Trophoblast cell (in vitro differentiated cells and primary cell): ENCODE results near the gene TPM4.

Experiments used
- DNase-seq, 2 donors: peaks; one replicate each; pipeline ENCODE4 v3.0.0-alpha.2; 2016
- H2AFZ ChIP-seq: 2 replicates; pipeline ENCODE4 v1.6.1; 2013; ENCODE audit warnings: low read length, moderate library complexity, mild to moderate bottlenecking; ENCODE audit not compliant: insufficient read depth, poor library complexity
- H2AK5ac ChIP-seq: 2 replicates; pipeline ENCODE4 v1.6.1; 2013; ENCODE audit warnings: mild to moderate bottlenecking, low read length
- H2BK120ac ChIP-seq: 2 replicates; pipeline ENCODE4 v1.6.1; 2013; ENCODE audit warnings: low read length, mild to moderate bottlenecking, moderate library complexity; ENCODE audit not compliant: insufficient read depth, poor library complexity
- H2BK12ac ChIP-seq: 2 replicates; pipeline ENCODE4 v1.6.1; 2013; ENCODE audit warnings: mild to moderate bottlenecking, low read length, moderate library complexity
- H2BK5ac ChIP-seq: 2 replicates; pipeline ENCODE4 v1.6.1; 2013; ENCODE audit warnings: low read length, low read depth, moderate library complexity, mild to moderate bottlenecking; ENCODE audit not compliant: poor library complexity
- H3K14ac ChIP-seq: 2 replicates; pipeline ENCODE4 v1.6.1; 2013; ENCODE audit warnings: mild to moderate bottlenecking, low read length
- H3K18ac ChIP-seq: 2 replicates; pipeline ENCODE4 v1.6.1; 2013; ENCODE audit warnings: mild to moderate bottlenecking, low read length
- H3K23ac ChIP-seq: 2 replicates; pipeline ENCODE4 v1.6.1; 2013; ENCODE audit warnings: low read length
- H3K27ac ChIP-seq: 2 replicates; pipeline ENCODE4 v1.5.1; 2013; ENCODE audit warnings: low read depth, mild to moderate bottlenecking, inconsistent platforms, low read length, moderate library complexity
- H3K27me3 ChIP-seq: 2 replicates; pipeline ENCODE4 v1.6.1; 2013; ENCODE audit warnings: inconsistent platforms, mild to moderate bottlenecking, low read length, moderate library complexity; ENCODE audit not compliant: insufficient read depth
- H3K36me3 ChIP-seq, 2 experiments: 1 replicate in 1 of 2; 2 replicates in 1 of 2; pipeline ENCODE4 v1.6.1; 2013; ENCODE audit warnings: low read length in 2 of 2, mild to moderate bottlenecking in 2 of 2, moderate library complexity in 1 of 2; ENCODE audit not compliant: insufficient read depth in 2 of 2, control insufficient read depth in 1 of 2
- H3K4ac ChIP-seq: 2 replicates; pipeline ENCODE4 v1.6.1; 2013; ENCODE audit warnings: low read depth, mild to moderate bottlenecking, low read length, moderate library complexity
- H3K4me1 ChIP-seq, 2 experiments: 1 replicate in 1 of 2; 2 replicates in 1 of 2; pipeline ENCODE4 v1.6.1; 2013; ENCODE audit warnings: low read length in 2 of 2, mild to moderate bottlenecking in 2 of 2, moderate library complexity in 1 of 2; ENCODE audit not compliant: insufficient read depth in 2 of 2, control insufficient read depth in 1 of 2
- H3K4me2 ChIP-seq: 2 replicates; pipeline ENCODE4 v1.6.1; 2013; ENCODE audit warnings: inconsistent platforms, mild to moderate bottlenecking, low read length, moderate library complexity
- H3K4me3 ChIP-seq: 2 replicates; pipeline ENCODE4 v1.5.1; 2013; ENCODE audit warnings: mild to moderate bottlenecking, low read depth, low read length, inconsistent platforms
- H3K79me1 ChIP-seq: one replicate; pipeline ENCODE4 v1.6.1; 2013; ENCODE audit warnings: low read length
- H3K79me2 ChIP-seq: 2 replicates; pipeline ENCODE4 v1.6.1; 2013; ENCODE audit warnings: low read length, mild to moderate bottlenecking; ENCODE audit not compliant: control insufficient read depth, insufficient read depth, poor library complexity
- H3K9ac ChIP-seq: 2 replicates; pipeline ENCODE4 v1.6.1; 2013; ENCODE audit warnings: mild to moderate bottlenecking, low read length
- H3K9me3 ChIP-seq: 2 replicates; pipeline ENCODE4 v1.6.1; 2013; ENCODE audit warnings: low read depth, mild to moderate bottlenecking, control low read depth, inconsistent platforms, low read length; ENCODE audit not compliant: insufficient read depth
- H4K12ac ChIP-seq: 2 replicates; pipeline ENCODE4 v1.6.1; 2013; ENCODE audit warnings: low read depth, mild to moderate bottlenecking, low read length, moderate library complexity
- H4K8ac ChIP-seq: 2 replicates; pipeline ENCODE4 v1.6.1; 2013; ENCODE audit warnings: low read depth, mild to moderate bottlenecking, low read length, moderate library complexity
- H4K91ac ChIP-seq: one replicate; pipeline ENCODE4 v1.6.1; 2013; ENCODE audit warnings: low read depth, mild to moderate bottlenecking, low read length, moderate library complexity
- WGBS: extraction: QIAGEN DNeasy Blood & Tissue Kit; methylation state at CpG from one replicate; pipeline ENCODE4 v1.1.7; 2013; ENCODE audit warnings: missing lambda C conversion rate; ENCODE audit not compliant: insufficient read length, insufficient coverage; ENCODE audit errors: extremely low coverage; 5-methylcytosine and 5-hydroxymethylcytosine counted together

The TPM4 gene

GRCh38 chr19:16033721-16034120 is 42.6 kb upstream of the TPM4 start:
- no peaks in the 10 kb centered on the region for H3K27me3 ChIP-seq
- H2AFZ ChIP-seq, result no peak overlapping the region
- H2BK120ac ChIP-seq, result no peak overlapping the region
- no peak overlapping the region for H4K91ac ChIP-seq
- no peak overlapping the region for H4K8ac ChIP-seq
- no peaks in the 10 kb centered on the region for H3K79me2 ChIP-seq
- H2BK12ac ChIP-seq, result no peak overlapping the region
- no peak overlapping the region for H3K18ac ChIP-seq
- no peak for DNase-seq
- H3K27ac ChIP-seq, result no peak overlapping the region
- no peaks in the 10 kb centered on the region for H3K79me1 ChIP-seq
- H3K4me2 ChIP-seq, result no peak overlapping the region
- no peak overlapping the region for H3K23ac ChIP-seq
- no peak overlapping the region for H3K4ac ChIP-seq
- H3K9ac ChIP-seq, result no peak overlapping the region
- H3K4me1 ChIP-seq, result no peaks in the 10 kb centered on the region
- H2BK5ac ChIP-seq, result no peak overlapping the region
- no peak overlapping the region for H3K14ac ChIP-seq
- no peak overlapping the region for H4K12ac ChIP-seq
- no peak overlapping the region for H3K4me3 ChIP-seq
- peaks cover 66% of the 10 kb centered on the region for H3K9me3 ChIP-seq
- no peak overlapping the region for H2AK5ac ChIP-seq
- no CpG with 5 or more reads among the region's 2 CpGs for WGBS
- H3K36me3 ChIP-seq, result no peaks in the 10 kb centered on the region

GRCh38 chr19:16034180-16034579 is 42.1 kb upstream of the TPM4 start:
- Histone ChIP-seq H4K91ac (no peak overlapping the region), H2AFZ (no peak overlapping the region), H4K8ac (no peak overlapping the region), H2BK120ac (no peak overlapping the region), H2BK5ac (no peak overlapping the region), H2AK5ac (no peak overlapping the region), H3K36me3 (no peaks in the 10 kb centered on the region), H3K4me2 (no peak overlapping the region), H3K14ac (no peak overlapping the region), H3K27ac (no peak overlapping the region), H3K4ac (no peak overlapping the region), H3K4me3 (no peak overlapping the region), H3K18ac (no peak overlapping the region), H3K23ac (no peak overlapping the region), H3K79me2 (no peaks in the 10 kb centered on the region), H3K79me1 (no peaks in the 10 kb centered on the region), H2BK12ac (no peak overlapping the region), H3K9me3 (peaks cover 70% of the 10 kb centered on the region), H3K27me3 (no peaks in the 10 kb centered on the region), H3K4me1 (no peaks in the 10 kb centered on the region), H3K9ac (no peak overlapping the region), H4K12ac (no peak overlapping the region)
- WGBS, result no CpG with 5 or more reads among the region's 7 CpGs
- no peak for DNase-seq

DNA sequence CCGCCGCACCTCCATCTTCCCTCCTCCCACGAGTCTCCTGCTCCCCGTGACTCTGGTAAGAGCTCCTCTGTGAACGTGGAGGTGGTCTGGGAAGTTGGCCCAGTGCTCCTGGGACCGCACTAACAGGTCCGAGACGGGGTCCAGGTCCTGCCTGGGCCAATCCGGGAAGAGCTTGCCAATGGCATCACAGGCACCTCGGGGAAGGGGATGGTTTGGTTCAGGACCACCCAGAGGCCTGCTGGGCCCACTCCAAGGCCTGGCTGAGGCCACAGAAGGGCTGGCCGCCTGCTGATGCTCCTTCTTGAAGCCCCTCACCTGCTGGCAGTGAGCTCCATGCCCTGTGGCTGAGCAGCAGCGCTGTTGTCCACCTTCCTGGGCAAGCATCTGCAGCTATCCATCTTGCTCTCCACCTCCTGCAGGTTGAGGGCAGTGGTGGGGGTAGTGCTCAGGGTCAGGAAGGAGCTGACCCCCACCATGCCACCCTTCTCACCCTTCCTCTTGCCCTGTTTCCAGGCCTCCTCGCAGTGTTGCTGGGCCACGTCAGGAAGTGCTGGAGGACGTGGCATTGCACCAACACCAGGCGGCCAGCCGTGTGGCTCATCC is 41.2 kb upstream of the TPM4 start:
- Histone ChIP-seq H2BK5ac (no peak overlapping the region), H3K79me1 (no peaks in the 10 kb centered on the region), H3K79me2 (no peaks in the 10 kb centered on the region), H3K4me3 (no peak overlapping the region), H3K27ac (no peak overlapping the region), H3K23ac (no peak overlapping the region), H3K36me3 (no peaks in the 10 kb centered on the region), H3K27me3 (no peaks in the 10 kb centered on the region), H4K12ac (no peak overlapping the region), H3K14ac (no peak overlapping the region), H3K9me3 (peaks cover 68% of the 10 kb centered on the region), H2BK120ac (no peak overlapping the region), H2BK12ac (no peak overlapping the region), H3K4me1 (no peaks in the 10 kb centered on the region), H4K8ac (no peak overlapping the region), H4K91ac (no peak overlapping the region), H3K9ac (no peak overlapping the region), H2AFZ (no peak overlapping the region), H2AK5ac (no peak overlapping the region), H3K4me2 (no peak overlapping the region), H3K4ac (no peak overlapping the region), H3K18ac (no peak overlapping the region)
- DNase-seq, result no peak
- WGBS, result no CpG with 5 or more reads among the region's 17 CpGs

DNA sequence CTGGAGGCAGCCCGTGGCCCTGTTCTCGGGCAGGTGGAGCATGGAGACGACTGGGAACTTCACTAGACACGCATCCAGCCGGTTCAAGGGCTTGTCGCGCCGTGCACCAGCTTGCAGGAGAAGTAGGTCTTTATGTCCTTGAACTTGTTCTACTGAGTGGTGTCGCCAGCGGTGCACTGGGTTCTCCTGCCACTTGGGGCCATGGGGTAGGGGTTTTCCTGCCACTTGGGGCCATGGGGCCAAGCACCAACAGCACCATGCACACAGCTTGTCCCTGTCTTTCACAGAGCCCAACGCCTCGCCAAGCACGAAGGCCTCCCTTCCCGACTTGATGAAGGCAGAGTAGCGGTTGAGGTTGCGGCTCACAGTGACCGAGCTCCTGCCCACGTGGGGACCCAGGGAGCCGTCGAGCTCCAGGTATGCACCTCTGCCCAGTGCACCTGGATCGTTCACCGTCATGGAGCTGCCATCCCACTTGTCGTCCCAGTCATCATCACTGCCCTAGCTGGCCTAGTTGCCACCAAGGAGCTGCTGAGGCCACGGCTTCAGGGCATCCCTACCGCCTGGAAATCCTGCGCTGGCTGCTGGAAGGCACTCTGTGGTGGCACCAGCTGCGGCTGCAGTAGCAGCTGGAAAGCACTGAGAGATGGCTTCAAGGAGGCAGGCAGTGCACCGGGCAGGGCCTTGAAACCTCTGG is 40.5 kb upstream of the TPM4 start:
- H2AFZ ChIP-seq, result no peak overlapping the region
- no peak overlapping the region for H3K27ac ChIP-seq
- H2BK120ac ChIP-seq, result no peak overlapping the region
- H3K18ac ChIP-seq, result no peak overlapping the region
- no peak overlapping the region for H4K12ac ChIP-seq
- no peak overlapping the region for H2AK5ac ChIP-seq
- no peaks in the 10 kb centered on the region for H3K79me2 ChIP-seq
- H3K23ac ChIP-seq, result no peak overlapping the region
- H3K14ac ChIP-seq, result no peak overlapping the region
- no peak overlapping the region for H3K4me3 ChIP-seq
- no peak for DNase-seq
- no peak overlapping the region for H3K9ac ChIP-seq
- no peaks in the 10 kb centered on the region for H3K27me3 ChIP-seq
- no peak overlapping the region for H2BK5ac ChIP-seq
- no peak overlapping the region for H2BK12ac ChIP-seq
- no peak overlapping the region for H3K4ac ChIP-seq
- WGBS, result no CpG with 5 or more reads among the region's 28 CpGs
- no peaks in the 10 kb centered on the region for H3K4me1 ChIP-seq
- H3K79me1 ChIP-seq, result peaks cover 2% of the 10 kb centered on the region
- peaks cover 66% of the 10 kb centered on the region for H3K9me3 ChIP-seq
- no peak overlapping the region for H4K91ac ChIP-seq
- H3K4me2 ChIP-seq, result no peak overlapping the region
- H4K8ac ChIP-seq, result no peak overlapping the region
- H3K36me3 ChIP-seq, result no peaks in the 10 kb centered on the region
